HepG2 (cell line): Measurements from ENCODE around the gene CCND1. TPM values are rescaled to one million over a fixed set of nuclear protein-coding genes. Genes with fewer than 3 reads are reported as not detected.

Source experiments
- ADNP ChIP-seq: sonication (generic); formaldehyde crosslinking; IDR thresholded peaks from 2 replicates; pipeline ENCODE4 v1.4.0; 2020; ENCODE audit warnings: missing genetic modification reagents
- HCFC1 ChIP-seq: fragments of 150-350 bp; IDR thresholded peaks from 2 replicates; pipeline ENCODE4 v1.6.1; 2014; ENCODE audit warnings: low read depth, low read length
- HNF1A ChIP-seq, 2 experiments: sonication (generic) in 1 of 2; formaldehyde crosslinking in 1 of 2; IDR thresholded peaks; 2 replicates each; pipeline versions ENCODE4 v1.4.0 to v1.6.1; 2016 to 2020; ENCODE audit warnings: borderline replicate concordance in 1 of 2, low read depth in 1 of 2, mild to moderate bottlenecking in 1 of 2, missing genetic modification reagents in 1 of 2
- IRX3 ChIP-seq: sonication (generic); formaldehyde crosslinking; IDR thresholded peaks from 2 replicates; pipeline ENCODE4 v1.8.1; 2023; ENCODE audit warnings: mild to moderate bottlenecking, low read depth, missing genetic modification reagents, borderline replicate concordance
- MYNN ChIP-seq: sonication (generic); formaldehyde crosslinking; IDR thresholded peaks from 2 replicates; pipeline ENCODE4 v1.4.0; 2020; ENCODE audit warnings: mild to moderate bottlenecking, low read depth, missing genetic modification reagents
- PHB2 ChIP-seq: fragments of 450-650 bp; IDR thresholded peaks from 2 replicates; pipeline ENCODE4 v1.6.1; 2018; ENCODE audit not compliant: partially characterized antibody
- RFX3 ChIP-seq: IDR thresholded peaks from 2 replicates; pipeline ENCODE4 v1.6.1; 2016; ENCODE audit warnings: missing biosample characterization, missing genetic modification reagents
- SIN3A ChIP-seq: IDR thresholded peaks from 2 replicates; pipeline ENCODE4 v1.6.1; 2011; ENCODE audit warnings: low read depth, mild to moderate bottlenecking, control low read depth, low read length, borderline replicate concordance
- THAP11 ChIP-seq: IDR thresholded peaks from 2 replicates; pipeline ENCODE4 v1.6.1; 2016; ENCODE audit warnings: missing biosample characterization, missing genetic modification reagents
- TOPORS ChIP-seq: sonication (generic); formaldehyde crosslinking; IDR thresholded peaks from 2 replicates; pipeline ENCODE4 v1.8.0; 2023; ENCODE audit warnings: mild to moderate bottlenecking, missing genetic modification reagents
- YEATS2 ChIP-seq: sonication (generic); formaldehyde crosslinking; IDR thresholded peaks from 2 replicates; pipeline ENCODE4 v1.4.0; 2020; ENCODE audit warnings: missing genetic modification reagents, borderline replicate concordance
- ZNF143 ChIP-seq: sonication (generic); formaldehyde crosslinking; IDR thresholded peaks from 2 replicates; pipeline ENCODE4 v1.4.0; 2020; ENCODE audit warnings: missing genetic modification reagents
- ZNF335 ChIP-seq: sonication (generic); formaldehyde crosslinking; IDR thresholded peaks from 2 replicates; pipeline ENCODE4 v1.4.0; 2020; ENCODE audit warnings: missing genetic modification reagents
- ZNF44 ChIP-seq: sonication (generic); formaldehyde crosslinking; IDR thresholded peaks from 2 replicates; pipeline ENCODE4 v1.5.1; 2020; ENCODE audit warnings: mild to moderate bottlenecking, missing genetic modification reagents
- ZNF460 ChIP-seq: sonication (generic); formaldehyde crosslinking; IDR thresholded peaks from 2 replicates; pipeline ENCODE4 v1.5.1; 2020; ENCODE audit warnings: missing genetic modification reagents, mild to moderate bottlenecking, borderline replicate concordance
- ZNF563 ChIP-seq: sonication (generic); formaldehyde crosslinking; IDR thresholded peaks from 2 replicates; pipeline ENCODE4 v1.8.0; 2022; ENCODE audit warnings: mild to moderate bottlenecking, moderate library complexity, missing genetic modification reagents
- ZNF572 ChIP-seq: sonication (generic); formaldehyde crosslinking; IDR thresholded peaks from 2 replicates; pipeline ENCODE4 v1.5.1; 2020; ENCODE audit warnings: mild to moderate bottlenecking, missing genetic modification reagents
- ZNF670 ChIP-seq: sonication (generic); formaldehyde crosslinking; IDR thresholded peaks from 2 replicates; pipeline ENCODE4 v1.8.0; 2022; ENCODE audit warnings: mild to moderate bottlenecking, missing genetic modification reagents, borderline replicate concordance
- ZNF704 ChIP-seq: sonication (generic); formaldehyde crosslinking; IDR thresholded peaks from 2 replicates; pipeline ENCODE4 v1.8.1; 2023; ENCODE audit warnings: mild to moderate bottlenecking, inconsistent platforms, moderate library complexity, missing genetic modification reagents, borderline replicate concordance
- polyA plus RNA-seq, 8 experiments: library from polyadenylated mRNA; depleted of rRNA in 3 of 8; stranded (reverse) in 7 of 8; unstranded in 1 of 8; fragments of >200 nt; fragmentation: Illumina TruSeq in 4 of 8; extraction: Trizol in 4 of 8; gene quantifications; 2 replicates each; pipeline versions ENCODE4 v1.2.1 to v1.2.3, GENCODE V29; 2011 to 2016; ENCODE audit warnings: low read depth in 4 of 8, missing spikeins in 1 of 8, mixed read lengths in 1 of 8; ENCODE audit not compliant: insufficient read depth in 1 of 8
- total RNA-seq, 5 experiments: library from RNA; depleted of rRNA; stranded (reverse); fragments of >200 nt; fragmentation: Illumina TruSeq; extraction: Trizol; gene quantifications; 2 replicates each; pipeline ENCODE4 v1.2.3, GENCODE V29; 2016; ENCODE audit warnings: low read depth in 1 of 5
- TF ChIP-seq, protein P1 (sequence below): IDR thresholded peaks from 2 replicates; pipeline ENCODE4 v1.6.1; 2016; ENCODE audit warnings: missing compliant biosample characterization, missing genetic modification reagents, borderline replicate concordance
- TF ChIP-seq, protein P2 (sequence below): sonication (generic); formaldehyde crosslinking; IDR thresholded peaks from 2 replicates; pipeline ENCODE4 v1.5.1; 2020; ENCODE audit warnings: missing genetic modification reagents, mild to moderate bottlenecking, borderline replicate concordance

Gene CCND1
- total and polyA plus RNA-seq, 2 of the 13 experiments (the other 11 are each of a cell fraction or from before 2014, with no cell fraction given), result 107 to 136 TPM

DNA sequence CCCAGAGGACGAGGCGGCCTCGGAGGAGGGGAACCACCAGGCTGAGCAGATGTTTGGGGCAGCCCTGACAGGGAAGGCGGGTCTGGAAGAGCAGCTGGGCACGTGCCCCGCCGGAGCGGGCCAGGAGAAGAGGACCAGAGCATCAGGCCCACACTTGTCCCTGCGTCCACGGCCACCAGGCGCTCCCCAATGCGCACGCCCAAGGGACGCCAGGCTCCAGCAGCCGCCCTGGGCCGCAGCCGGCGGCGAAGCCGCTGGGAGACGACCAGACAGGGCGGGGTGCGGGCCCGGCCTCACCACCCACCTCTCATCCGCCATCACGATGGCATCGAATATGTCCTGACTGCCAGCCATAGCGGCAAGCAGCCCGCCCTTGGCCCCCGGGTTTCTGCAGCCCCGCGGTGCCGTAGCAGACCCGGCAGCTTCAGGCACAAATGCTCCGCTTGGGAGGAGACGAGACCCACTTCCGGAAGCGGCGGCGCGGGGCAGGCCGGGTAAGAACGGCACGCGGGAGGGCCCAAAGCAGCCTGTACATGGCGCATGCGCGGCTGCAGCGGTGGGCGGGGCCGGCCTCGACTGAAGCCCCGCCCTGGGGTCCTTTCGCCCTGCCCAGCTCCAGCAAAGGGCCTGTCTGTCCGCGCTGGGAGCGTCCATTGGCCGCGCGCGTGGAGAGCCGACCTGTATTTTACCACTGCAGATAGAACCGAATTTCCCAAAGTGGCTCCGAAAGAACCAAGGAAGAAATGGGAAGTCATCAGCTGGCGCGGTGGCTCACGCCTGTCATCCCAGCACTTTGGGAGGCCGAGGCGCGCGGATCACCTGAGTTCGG, 34.1 kb downstream of the CCND1 start, which contains the start of gene LTO1 (continued):
- TF ChIP-seq, protein P1, sequence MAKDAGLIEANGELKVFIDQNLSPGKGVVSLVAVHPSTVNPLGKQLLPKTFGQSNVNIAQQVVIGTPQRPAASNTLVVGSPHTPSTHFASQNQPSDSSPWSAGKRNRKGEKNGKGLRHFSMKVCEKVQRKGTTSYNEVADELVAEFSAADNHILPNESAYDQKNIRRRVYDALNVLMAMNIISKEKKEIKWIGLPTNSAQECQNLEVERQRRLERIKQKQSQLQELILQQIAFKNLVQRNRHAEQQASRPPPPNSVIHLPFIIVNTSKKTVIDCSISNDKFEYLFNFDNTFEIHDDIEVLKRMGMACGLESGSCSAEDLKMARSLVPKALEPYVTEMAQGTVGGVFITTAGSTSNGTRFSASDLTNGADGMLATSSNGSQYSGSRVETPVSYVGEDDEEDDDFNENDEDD, result peak; percentile 60
- TF ChIP-seq ZNF460 (CRISPR knock-in tag) (peak; percentile 71; the same call in 1 of the 2 replicates), HNF1A (IDR thresholded peaks at IDR 0.05; ENCODE audit: low read depth) (no peak), HNF1A (CRISPR knock-in tag; IDR thresholded peaks at IDR 0.05; ENCODE audit: borderline replicate concordance) (peak; percentile 80; the same call in 1 of the 2 replicates), RFX3 (CRISPR knock-in tag) (no peak), TOPORS (peak; percentile 92; the same call in 1 of the 2 replicates), YEATS2 (CRISPR knock-in tag) (peak; percentile 98), HCFC1 (peak; percentile 60), THAP11 (peak; percentile 95), ZNF704 (CRISPR knock-in tag) (peak; percentile 58; the same call in 1 of the 2 replicates), ZNF670 (CRISPR knock-in tag) (peak; percentile 74; the same call in 1 of the 2 replicates), SIN3A (peak; percentile 90; the same call in 1 of the 2 replicates), MYNN (CRISPR knock-in tag) (0 out of 2 replicates have a peak, but pooled peaks have one; percentile 86), ZNF563 (CRISPR knock-in tag) (peak; percentile 77), ZNF143 (peak; percentile 99), ADNP (CRISPR knock-in tag) (peak; percentile 95; the same call in 1 of the 2 replicates), ZNF572 (CRISPR knock-in tag) (peak; percentile 86; the same call in 1 of the 2 replicates), IRX3 (CRISPR knock-in tag) (peak; percentile 87), PHB2 (no peak), ZNF335 (peak; percentile 93), ZNF44 (CRISPR knock-in tag) (peak; percentile 65; the same call in 1 of the 2 replicates)
- TF ChIP-seq, protein P2, sequence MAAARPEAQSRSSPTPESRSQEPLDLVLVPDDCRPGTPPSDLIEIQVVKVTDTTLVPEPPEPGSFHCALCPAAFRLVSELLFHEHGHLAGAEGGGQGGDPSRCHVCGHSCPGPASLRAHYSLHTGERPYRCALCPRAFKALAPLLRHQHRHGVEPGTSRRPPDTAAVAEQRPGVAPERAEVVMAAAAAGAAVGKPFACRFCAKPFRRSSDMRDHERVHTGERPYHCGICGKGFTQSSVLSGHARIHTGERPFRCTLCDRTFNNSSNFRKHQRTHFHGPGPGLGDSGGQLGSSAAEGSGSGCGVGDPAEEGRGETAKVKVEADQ (CRISPR knock-in tag), result peak; percentile 32; the same call in 1 of the 2 replicates
